Endothelial cell of umbilical vein (primary cell): ENCODE results near the gene EPB41L2.

Experiments
- EZH2 ChIP-seq: IDR thresholded peaks from 2 replicates; pipeline ENCODE4 v1.6.1; 2012; ENCODE audit warnings: borderline replicate concordance, low read depth, mild to moderate bottlenecking, moderate library complexity, low read length, inconsistent platforms; ENCODE audit not compliant: severe bottlenecking
- MYC ChIP-seq: IDR thresholded peaks from one replicate; pipeline ENCODE4 v1.6.1; 2011; ENCODE audit warnings: mild to moderate bottlenecking, low read depth, low read length
- POLR2A ChIP-seq: IDR thresholded peaks from 2 replicates; pipeline ENCODE4 v1.6.1; 2012; ENCODE audit warnings: low read depth, mild to moderate bottlenecking, control low read depth, low read length
- TF ChIP-seq, protein P1 (sequence below), 2 donors: IDR thresholded peaks; 1 replicate in 1 of 2; 2 replicates in 1 of 2; pipeline ENCODE4 v1.5.1; 2011; ENCODE audit warnings: low read length in 2 of 2, mild to moderate bottlenecking in 2 of 2, moderate library complexity in 2 of 2, control low read depth in 1 of 2, inconsistent platforms in 1 of 2, low read depth in 1 of 2; ENCODE audit not compliant: insufficient read depth in 1 of 2; ENCODE audit errors: extremely low read depth in 1 of 2
- TF ChIP-seq, protein P2 (sequence below): IDR thresholded peaks from 2 replicates; pipeline ENCODE4 v1.6.1; 2011; ENCODE audit not compliant: insufficient read depth, insufficient read length

DNA sequence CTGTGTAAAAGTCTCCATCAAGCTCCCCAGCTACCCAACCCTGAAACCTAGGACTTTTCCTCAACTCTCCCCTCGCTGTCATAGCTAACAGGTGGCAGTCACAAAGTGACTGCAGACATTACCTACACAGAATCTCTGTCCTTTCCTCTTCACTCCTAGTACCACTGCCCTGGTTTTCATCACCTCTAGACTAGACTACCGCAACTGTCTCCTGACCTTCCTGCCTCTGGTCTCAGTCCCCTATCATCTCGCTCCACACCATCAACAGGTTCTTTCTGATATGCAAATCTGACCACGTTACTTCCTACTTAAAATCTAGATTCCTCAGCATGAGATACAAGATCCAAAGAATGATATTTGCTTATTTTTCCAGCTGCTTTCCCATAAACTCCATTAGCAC lies 142.1 kb downstream of the EPB41L2 start:
- TF ChIP-seq, protein P1, sequence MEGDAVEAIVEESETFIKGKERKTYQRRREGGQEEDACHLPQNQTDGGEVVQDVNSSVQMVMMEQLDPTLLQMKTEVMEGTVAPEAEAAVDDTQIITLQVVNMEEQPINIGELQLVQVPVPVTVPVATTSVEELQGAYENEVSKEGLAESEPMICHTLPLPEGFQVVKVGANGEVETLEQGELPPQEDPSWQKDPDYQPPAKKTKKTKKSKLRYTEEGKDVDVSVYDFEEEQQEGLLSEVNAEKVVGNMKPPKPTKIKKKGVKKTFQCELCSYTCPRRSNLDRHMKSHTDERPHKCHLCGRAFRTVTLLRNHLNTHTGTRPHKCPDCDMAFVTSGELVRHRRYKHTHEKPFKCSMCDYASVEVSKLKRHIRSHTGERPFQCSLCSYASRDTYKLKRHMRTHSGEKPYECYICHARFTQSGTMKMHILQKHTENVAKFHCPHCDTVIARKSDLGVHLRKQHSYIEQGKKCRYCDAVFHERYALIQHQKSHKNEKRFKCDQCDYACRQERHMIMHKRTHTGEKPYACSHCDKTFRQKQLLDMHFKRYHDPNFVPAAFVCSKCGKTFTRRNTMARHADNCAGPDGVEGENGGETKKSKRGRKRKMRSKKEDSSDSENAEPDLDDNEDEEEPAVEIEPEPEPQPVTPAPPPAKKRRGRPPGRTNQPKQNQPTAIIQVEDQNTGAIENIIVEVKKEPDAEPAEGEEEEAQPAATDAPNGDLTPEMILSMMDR (IDR thresholded peaks at IDR 0.05; ENCODE audit: extremely low read depth in 1 of 2, insufficient read depth in 1 of 2, low read depth in 1 of 2, low read length in 2 of 2) = no peak
- no peak for TF ChIP-seq EZH2
- TF ChIP-seq, protein P2, sequence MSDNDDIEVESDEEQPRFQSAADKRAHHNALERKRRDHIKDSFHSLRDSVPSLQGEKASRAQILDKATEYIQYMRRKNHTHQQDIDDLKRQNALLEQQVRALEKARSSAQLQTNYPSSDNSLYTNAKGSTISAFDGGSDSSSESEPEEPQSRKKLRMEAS = no peak
- no peak for TF ChIP-seq MYC
- no peak for TF ChIP-seq POLR2A
